LNCAP (cell line): Measurements from ENCODE around the gene GLIS2.

Experiments
- TF ChIP-seq, protein P1 (sequence below): fragments of 450-650 bp; IDR thresholded peaks from 2 replicates; pipeline ENCODE4 v1.5.1; 2017; ENCODE audit warnings: mild to moderate bottlenecking

Gene GLIS2

DNA sequence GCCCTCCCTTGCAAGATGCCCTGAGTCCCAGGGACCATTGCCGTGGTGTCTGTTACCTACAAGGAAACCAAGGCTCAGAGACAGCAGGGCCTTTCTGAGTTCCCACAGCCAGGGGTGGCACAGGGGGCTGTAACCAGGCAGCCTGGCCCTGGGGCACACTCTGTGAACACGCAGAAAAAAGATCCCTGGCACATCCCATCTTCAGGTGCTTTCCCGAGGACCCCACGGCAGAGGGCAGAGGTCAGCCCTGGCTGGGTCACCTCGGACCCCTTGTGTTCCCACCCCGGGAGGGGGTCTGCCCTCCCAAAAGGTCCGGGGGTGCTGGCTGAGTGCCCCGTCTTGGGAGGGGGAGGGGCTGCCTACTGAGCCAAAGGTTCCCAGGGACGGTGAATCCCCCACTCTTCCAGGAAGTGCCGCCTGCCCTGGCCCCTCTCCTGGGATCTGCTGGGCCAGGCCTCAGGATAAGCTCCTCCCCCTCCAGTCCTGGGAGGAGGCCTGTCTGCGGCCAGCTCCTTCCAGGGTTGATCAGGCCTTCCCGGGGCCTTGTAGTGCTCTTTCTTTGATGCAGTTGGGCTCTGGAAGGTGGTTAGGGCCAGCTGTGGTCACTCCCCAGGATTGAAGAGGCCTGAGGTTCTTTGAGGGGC, 8.1 kb downstream of the GLIS2 start:
- TF ChIP-seq, protein P1, sequence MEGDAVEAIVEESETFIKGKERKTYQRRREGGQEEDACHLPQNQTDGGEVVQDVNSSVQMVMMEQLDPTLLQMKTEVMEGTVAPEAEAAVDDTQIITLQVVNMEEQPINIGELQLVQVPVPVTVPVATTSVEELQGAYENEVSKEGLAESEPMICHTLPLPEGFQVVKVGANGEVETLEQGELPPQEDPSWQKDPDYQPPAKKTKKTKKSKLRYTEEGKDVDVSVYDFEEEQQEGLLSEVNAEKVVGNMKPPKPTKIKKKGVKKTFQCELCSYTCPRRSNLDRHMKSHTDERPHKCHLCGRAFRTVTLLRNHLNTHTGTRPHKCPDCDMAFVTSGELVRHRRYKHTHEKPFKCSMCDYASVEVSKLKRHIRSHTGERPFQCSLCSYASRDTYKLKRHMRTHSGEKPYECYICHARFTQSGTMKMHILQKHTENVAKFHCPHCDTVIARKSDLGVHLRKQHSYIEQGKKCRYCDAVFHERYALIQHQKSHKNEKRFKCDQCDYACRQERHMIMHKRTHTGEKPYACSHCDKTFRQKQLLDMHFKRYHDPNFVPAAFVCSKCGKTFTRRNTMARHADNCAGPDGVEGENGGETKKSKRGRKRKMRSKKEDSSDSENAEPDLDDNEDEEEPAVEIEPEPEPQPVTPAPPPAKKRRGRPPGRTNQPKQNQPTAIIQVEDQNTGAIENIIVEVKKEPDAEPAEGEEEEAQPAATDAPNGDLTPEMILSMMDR: no peak

DNA sequence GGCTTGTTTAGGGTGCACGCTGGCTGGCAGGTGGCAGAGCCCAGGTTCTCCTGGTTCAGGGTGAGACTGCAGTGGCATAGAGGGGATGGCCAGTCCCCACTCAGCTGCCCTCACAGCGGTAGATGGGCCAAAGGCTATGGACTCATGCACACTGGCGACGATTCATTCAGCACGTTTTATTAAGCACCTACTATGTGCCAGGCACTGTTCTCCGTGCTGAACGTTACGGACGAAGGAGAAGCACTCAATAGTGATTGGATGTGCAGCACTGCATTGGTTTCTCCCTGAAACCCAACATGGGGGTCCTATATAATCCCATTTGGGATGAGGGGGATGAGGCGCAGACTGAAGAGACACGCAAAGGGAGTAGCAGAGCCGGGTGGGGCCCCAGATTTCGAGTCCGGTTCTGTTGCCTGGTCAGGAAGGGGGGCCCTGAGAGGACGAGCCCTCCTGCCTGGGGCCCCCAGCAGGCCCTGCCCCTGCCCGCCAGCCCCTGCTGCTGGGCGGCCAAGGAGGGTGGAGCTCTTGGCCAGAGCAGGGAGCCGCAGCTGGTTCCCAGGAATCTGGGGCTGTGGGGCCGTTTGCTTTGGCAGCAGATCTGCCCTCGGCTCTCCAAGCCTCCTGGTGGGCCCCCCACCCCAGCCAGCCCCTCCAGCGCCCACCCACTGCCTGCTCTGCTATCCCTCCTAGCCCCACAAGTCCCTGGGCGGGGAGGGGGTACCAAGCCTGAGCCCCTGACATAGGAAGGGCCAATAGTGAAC, 8.8 kb downstream of the GLIS2 start:
- TF ChIP-seq, protein P1: no peak

DNA sequence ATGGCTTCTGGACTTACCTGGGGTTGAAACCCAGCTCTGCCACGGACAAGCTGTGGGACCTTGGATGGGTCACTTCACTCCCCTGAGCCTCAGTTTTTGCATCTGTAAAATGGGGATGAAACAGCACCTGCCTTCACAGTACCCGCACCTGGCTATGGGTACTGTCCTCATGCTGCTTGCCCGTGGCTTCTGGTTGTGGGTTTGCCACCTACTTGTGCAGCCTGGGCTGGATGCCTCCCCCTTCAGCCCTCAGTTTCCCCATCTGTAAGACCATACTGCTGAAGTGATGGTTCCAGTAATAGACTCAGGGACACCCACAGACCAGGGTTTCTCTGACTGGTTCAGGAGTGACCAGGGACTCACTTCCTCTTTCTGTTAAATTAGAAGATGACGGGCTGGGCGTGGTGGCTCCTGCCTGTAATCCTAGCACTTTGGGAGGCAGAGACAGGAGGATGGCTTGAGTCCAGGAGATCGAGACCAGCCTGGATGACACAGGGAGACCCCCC, 9.4 kb downstream of the GLIS2 start:
- TF ChIP-seq, protein P1: no peak

DNA sequence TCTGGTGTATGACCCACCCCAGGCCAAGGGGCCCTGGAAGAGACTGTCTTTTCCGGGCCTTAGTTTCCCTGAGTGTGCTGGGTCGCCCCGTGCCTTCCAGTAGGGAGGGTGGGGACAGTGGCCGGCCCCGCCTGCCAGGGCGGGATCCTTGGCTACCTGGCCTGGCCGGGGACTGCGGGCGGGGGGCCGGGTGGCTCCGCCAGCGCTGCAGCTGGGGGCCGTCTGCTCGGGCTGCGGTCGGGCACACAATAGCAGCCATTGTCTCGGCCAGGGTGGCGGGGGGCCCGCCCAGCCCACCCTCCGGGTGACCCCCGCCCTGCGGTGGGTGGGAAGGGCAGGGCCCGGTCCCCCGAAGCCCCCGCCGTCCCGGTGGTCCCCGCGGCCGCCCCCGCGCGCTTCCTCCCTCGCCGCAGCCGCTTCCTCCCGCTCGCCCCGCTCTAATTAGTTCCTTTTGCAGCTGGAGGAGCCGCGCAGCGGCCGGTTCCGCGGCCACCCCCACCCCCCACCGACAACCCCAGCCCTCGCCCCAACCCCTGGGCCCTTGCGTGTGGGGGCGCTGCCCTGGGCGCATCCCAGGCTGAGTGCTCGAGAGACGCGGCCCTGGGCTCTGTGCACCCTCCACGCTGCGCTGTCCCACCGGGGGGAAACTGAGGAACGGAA, 11.6 kb downstream of the GLIS2 start:
- TF ChIP-seq, protein P1: no peak

DNA sequence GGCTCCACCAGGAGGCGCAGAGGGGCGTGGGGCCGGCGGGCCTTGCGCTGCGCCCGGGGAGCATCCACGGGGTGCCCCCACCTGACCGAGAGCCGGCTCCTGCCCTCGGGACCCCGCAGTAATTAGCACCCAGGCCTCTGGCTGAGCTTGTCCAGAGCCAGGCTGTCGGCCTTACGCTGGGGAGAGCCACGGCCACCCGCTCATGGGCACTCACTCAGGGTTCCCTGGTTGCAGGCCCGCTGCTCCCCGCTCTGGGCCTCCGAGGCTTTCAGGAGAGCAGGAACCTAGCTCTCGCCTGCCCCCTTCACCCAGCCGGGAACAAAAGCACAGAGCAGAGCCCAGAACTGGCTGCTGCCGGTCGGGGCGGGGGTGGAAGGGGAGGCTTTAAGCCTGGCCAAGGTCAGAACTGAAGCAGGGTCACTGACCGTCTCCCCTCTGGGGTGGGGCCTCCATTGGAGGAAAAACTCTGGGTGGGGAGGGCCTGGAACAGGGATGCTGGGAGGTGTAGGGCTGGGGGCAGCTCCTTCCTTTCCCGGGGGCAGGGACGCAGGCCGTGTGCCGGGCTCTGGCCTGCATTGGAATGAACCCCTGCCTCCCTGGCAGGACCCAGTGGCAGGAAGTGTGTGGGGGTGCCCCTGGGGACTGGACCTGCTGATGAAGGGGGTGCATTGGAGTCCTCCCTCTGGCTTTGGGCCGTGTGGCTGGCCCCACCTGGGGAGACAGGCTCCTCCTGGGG, 12.3 kb downstream of the GLIS2 start:
- TF ChIP-seq, protein P1: no peak

DNA sequence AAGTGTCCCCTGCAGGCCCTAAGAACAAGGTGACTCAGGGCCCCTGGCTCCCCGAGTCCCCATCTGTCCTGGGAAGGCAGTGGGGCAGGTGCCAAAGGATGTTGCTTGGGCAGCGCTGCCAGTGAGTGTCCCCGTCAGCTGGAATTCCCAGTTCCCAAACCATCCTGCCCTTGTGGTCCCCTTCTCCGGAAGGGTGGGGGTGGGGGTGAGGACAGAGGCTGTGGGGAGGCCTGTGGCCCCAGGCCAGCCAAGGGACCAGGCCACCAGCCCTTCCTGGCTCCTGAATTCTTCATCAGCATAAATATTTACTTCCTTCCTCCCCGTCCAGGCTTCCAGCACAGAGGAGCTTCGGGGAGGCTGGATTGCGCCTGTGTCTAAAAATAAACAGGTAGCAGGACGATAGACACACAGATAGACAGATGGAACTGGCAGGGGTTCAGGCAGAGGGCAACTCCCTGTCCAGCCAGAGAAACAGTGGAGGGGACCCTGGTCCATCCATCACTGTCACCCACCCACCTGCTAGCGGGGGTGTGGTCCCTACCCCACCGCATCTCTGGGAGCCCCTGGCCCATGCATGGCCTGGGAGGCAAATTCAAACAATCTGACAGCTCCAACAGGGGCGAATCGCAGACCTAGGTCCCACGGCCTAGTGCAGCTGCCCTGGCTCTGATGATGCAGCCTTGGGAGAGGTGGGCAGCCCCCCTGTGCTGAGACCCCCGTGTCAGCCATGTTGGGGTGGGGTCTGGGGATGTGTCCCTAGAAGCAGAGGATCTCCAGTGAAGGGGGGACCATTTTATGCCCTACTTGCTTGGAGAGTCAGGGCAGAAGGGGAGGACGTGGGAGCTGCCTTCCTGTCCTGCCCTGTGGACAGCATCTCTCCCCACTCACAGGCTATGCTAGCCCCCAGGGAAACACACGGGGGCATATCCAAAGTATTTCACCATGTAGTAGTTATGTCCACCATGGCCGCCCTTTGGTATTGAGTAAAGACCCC, 13.2 kb downstream of the GLIS2 start:
- TF ChIP-seq, protein P1: no peak
